K562 (cell line): ENCODE measurements around the gene MYL10.

Source experiments
- ATF1 ChIP-seq, 2 experiments: fragments of 450-650 bp in 1 of 2; IDR thresholded peaks; 2 replicates each; pipeline ENCODE4 v1.6.1; 2016; ENCODE audit warnings: missing compliant biosample characterization in 1 of 2, missing genetic modification characterization in 1 of 2
- ATF2 ChIP-seq: sonication (generic); formaldehyde crosslinking; IDR thresholded peaks from 2 replicates; pipeline ENCODE4 v1.8.1; 2022; ENCODE audit warnings: missing genetic modification reagents
- CHD4 ChIP-seq: fragments of 200-600 bp; sonication (generic); IDR thresholded peaks from 3 replicates; pipeline ENCODE4 v1.6.1; 2012; ENCODE audit warnings: low read depth, mild to moderate bottlenecking, mixed read lengths, low read length, inconsistent platforms; ENCODE audit not compliant: insufficient read depth, insufficient replicate concordance, poor library complexity, severe bottlenecking
- CTCF ChIP-seq, 3 experiments: IDR thresholded peaks in 2 of 3; conservative IDR thresholded peaks in 1 of 3; 2 replicates each; pipeline ENCODE4 v1.5.1; 2011 to 2012; ENCODE audit warnings: low read length in 3 of 3, mild to moderate bottlenecking in 3 of 3, control low read depth in 2 of 3, improper control_type of control experiment in 1 of 3, inconsistent platforms in 1 of 3, low read depth in 1 of 3, mixed read lengths in 1 of 3, moderate library complexity in 1 of 3; ENCODE audit not compliant: insufficient read depth in 2 of 3
- HLTF ChIP-seq: fragments of 450-650 bp; IDR thresholded peaks from 2 replicates; pipeline ENCODE4 v1.6.1; 2016
- NRF1 ChIP-seq, 2 experiments: fragments of 450-650 bp; IDR thresholded peaks in 1 of 2; conservative IDR thresholded peaks in 1 of 2; 2 replicates each; pipeline ENCODE4 v1.6.1; 2014; ENCODE audit warnings: mild to moderate bottlenecking in 2 of 2
- POLR2G ChIP-seq: fragments of 200-400 bp; formaldehyde crosslinking; IDR thresholded peaks from 2 replicates; pipeline ENCODE4 v1.6.1; 2017; ENCODE audit warnings: low read depth, mild to moderate bottlenecking, antibody characterized with exemption, low read length, moderate library complexity
- ZKSCAN8 ChIP-seq: fragments of 200-800 bp; sonication (Bioruptor generic); IDR thresholded peaks from 2 replicates; pipeline ENCODE4 v1.6.1; 2016; ENCODE audit warnings: missing genetic modification characterization, missing compliant biosample characterization
- ZNF696 ChIP-seq: fragments of 250-450 bp; sonication (Bioruptor Pico); conservative IDR thresholded peaks from 2 replicates; pipeline ENCODE4 v1.4.0; 2020; ENCODE audit warnings: mild to moderate bottlenecking, moderate library complexity

- TF ChIP-seq ZKSCAN8 (CRISPR knock-in tag) (no peak), NRF1 (conservative IDR thresholded peaks at IDR 0.05 in 1 of 2, IDR thresholded peaks at IDR 0.05 in 1 of 2) (no peak), HLTF (no peak), ATF2 (CRISPR knock-in tag) (no peak), CTCF (IDR thresholded peaks at IDR 0.05 in 2 of 3, conservative IDR thresholded peaks at IDR 0.05 in 1 of 3; ENCODE audit: insufficient read depth in 2 of 3, low read depth in 1 of 3, low read length in 3 of 3) (peak; percentile 34 to 70 (median 50); a peak in 5 of 6 replicates), POLR2G (no peak), ATF1 (CRISPR knock-in tag; IDR thresholded peaks at IDR 0.05) (no peak), ATF1 (tag; IDR thresholded peaks at IDR 0.05) (no peak), CHD4 (no peak), ZNF696 (no peak)
Observed at GRCh38 chr7:101669307-101669706, 40.2 kb upstream of the MYL10 start.
